ENCODE results near the gene ASPM.
"Not testable (repeated sequence)": the region's sequence is repeated elsewhere in the genome, so short reads cannot be mapped to it uniquely, and the experiment has no call there.

The ASPM gene

GRCh38 chr1:197049100-197049499 lies 97.4 kb downstream of the ASPM start:
- H3K27ac ChIP-seq: no peak overlapping the region
- TF ChIP-seq, protein P1, sequence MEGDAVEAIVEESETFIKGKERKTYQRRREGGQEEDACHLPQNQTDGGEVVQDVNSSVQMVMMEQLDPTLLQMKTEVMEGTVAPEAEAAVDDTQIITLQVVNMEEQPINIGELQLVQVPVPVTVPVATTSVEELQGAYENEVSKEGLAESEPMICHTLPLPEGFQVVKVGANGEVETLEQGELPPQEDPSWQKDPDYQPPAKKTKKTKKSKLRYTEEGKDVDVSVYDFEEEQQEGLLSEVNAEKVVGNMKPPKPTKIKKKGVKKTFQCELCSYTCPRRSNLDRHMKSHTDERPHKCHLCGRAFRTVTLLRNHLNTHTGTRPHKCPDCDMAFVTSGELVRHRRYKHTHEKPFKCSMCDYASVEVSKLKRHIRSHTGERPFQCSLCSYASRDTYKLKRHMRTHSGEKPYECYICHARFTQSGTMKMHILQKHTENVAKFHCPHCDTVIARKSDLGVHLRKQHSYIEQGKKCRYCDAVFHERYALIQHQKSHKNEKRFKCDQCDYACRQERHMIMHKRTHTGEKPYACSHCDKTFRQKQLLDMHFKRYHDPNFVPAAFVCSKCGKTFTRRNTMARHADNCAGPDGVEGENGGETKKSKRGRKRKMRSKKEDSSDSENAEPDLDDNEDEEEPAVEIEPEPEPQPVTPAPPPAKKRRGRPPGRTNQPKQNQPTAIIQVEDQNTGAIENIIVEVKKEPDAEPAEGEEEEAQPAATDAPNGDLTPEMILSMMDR (conservative IDR thresholded peaks at IDR 0.05): no peak

DNA sequence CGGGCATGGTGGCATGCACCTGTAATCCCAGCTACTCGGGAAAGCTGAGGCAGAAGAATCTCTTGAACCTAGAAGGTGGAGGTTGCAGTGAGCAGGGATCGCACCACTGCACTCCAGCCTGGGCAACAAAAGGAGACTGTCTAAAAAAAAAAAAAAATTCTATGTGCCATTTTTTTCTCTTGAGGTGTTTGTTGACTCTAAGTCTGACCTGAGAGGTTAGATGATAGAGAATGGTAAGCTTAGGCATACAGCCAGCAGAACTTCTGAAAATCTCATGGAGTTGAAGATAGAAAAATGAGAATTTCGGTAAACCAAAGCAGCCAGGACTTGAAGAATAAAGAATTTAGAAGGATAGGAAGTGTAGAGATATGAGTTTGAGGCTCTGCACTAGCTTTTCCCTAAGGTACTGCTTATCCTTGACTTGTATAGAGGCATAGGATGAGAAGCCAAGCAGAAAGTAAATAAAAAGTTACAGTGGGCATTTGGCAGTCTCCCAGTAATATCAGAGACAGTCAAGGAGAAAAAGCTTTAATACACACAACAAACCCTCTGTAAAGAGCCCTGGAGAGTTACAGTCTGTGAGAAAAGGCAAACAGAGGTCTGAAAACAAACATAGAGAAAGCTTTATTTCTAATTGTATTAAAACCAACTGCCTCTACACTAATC lies 103.7 kb downstream of the ASPM start:
- H3K27ac ChIP-seq: peak overlapping the region; percentile 58
- TF ChIP-seq, protein P1 (conservative IDR thresholded peaks at IDR 0.05): no peak

- peak overlapping the region; percentile 58 for H3K27ac ChIP-seq
- TF ChIP-seq, protein P1 (conservative IDR thresholded peaks at IDR 0.05): no peak
Measured at GRCh38 chr1:197041486-197042353, 104.7 kb downstream of the ASPM start.

- no peak overlapping the region for H3K27ac ChIP-seq
- TF ChIP-seq, protein P1 (conservative IDR thresholded peaks at IDR 0.05): no peak
Measured at GRCh38 chr1:197036861-197037260, 109.6 kb downstream of the ASPM start.

GRCh38 chr1:197034631-197035339 lies 111.7 kb downstream of the ASPM start:
- H3K27ac ChIP-seq: not testable (repeated sequence)

Data from VCaP (cell line).